ENCODE results near the gene TMEM236. TPM values are rescaled to one million over a fixed set of nuclear protein-coding genes. Genes with fewer than 3 reads are reported as not detected.
A peak's percentile ranks its signal among the peaks of the same experiment; 100 is the strongest.

The TMEM236 gene
- total and polyA plus RNA-seq, 7 donors: 0.15 to 1.0 (median 0.59) TPM

- WGBS, 3 donors: 75 to 85% (median 75%) methylated on average over 10 of the region's 10 CpGs
These were observed 4.0 kb upstream of the TMEM236 start for GRCh38 chr10:17747883-17748550.

DNA sequence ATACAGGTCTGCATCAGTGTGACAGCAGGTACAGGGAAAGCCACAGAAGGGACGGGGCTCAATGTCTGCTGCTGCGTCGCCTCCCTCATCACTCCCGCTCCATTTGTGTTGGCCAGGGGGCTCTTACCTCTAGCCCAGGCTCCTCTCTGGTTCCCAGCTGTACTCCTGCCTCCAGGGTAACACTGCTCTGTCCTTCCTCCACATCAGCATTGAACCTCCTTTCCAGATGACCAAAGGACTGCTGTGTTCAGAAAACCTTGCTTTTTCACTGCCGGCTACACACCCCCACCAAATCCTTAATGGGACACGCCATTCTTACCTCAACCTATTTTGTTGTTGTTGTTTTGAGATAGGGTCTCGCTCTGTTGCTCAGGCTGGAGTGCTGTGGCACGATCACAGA is 2.1 kb upstream of the TMEM236 start:
- ATAC-seq (no peak), DNase-seq (no peak)
- no peaks in the 10 kb centered on the region for H3K27me3 ChIP-seq (ENCODE audit: insufficient read depth in 3 of 3, low read length in 2 of 3)
- TF ChIP-seq CTCF (IDR thresholded peaks at IDR 0.05): no peak
- H3K36me3 ChIP-seq (ENCODE audit: insufficient read depth in 1 of 2, low read depth in 1 of 2): no peaks in the 10 kb centered on the region
- 88 to 96% (median 92%) methylated on average over 8 of the region's 8 CpGs for WGBS, 3 donors
- intact Hi-C loops (cut with DNase I): loop anchor here in 1 of 2 donors (5.0 kb wide), 1 partner anchor 32 kb away; no protein-coding TSS in a partner anchor
- H3K9me3 ChIP-seq: no peaks in the 10 kb centered on the region
- H3K27ac ChIP-seq: no peak overlapping the region
- H3K4me3 ChIP-seq: no peak overlapping the region
- H3K4me1 ChIP-seq: peaks cover 3% of the 10 kb centered on the region

More at GRCh38 chr10:17747883-17748550, 4.0 kb upstream of the TMEM236 start:
- H3K27ac ChIP-seq: no peak overlapping the region
- no peaks in the 10 kb centered on the region for H3K9me3 ChIP-seq
- no peak for DNase-seq
- H3K4me3 ChIP-seq: no peak overlapping the region
- H3K4me1 ChIP-seq: peaks cover 14% of the 10 kb centered on the region
- no peaks in the 10 kb centered on the region for H3K27me3 ChIP-seq (ENCODE audit: insufficient read depth in 3 of 3, low read length in 2 of 3)
- no peak for TF ChIP-seq CTCF (IDR thresholded peaks at IDR 0.05)
- H3K36me3 ChIP-seq (ENCODE audit: insufficient read depth in 1 of 2, low read depth in 1 of 2): no peaks in the 10 kb centered on the region
- intact Hi-C loops (cut with DNase I): loop anchor here in 1 of 2 donors (5.0 kb wide), 1 partner anchor 34 kb away; no protein-coding TSS in a partner anchor
- ATAC-seq: peak in 3 of 4 donors; percentile 49 to 68 (median 67)

DNA sequence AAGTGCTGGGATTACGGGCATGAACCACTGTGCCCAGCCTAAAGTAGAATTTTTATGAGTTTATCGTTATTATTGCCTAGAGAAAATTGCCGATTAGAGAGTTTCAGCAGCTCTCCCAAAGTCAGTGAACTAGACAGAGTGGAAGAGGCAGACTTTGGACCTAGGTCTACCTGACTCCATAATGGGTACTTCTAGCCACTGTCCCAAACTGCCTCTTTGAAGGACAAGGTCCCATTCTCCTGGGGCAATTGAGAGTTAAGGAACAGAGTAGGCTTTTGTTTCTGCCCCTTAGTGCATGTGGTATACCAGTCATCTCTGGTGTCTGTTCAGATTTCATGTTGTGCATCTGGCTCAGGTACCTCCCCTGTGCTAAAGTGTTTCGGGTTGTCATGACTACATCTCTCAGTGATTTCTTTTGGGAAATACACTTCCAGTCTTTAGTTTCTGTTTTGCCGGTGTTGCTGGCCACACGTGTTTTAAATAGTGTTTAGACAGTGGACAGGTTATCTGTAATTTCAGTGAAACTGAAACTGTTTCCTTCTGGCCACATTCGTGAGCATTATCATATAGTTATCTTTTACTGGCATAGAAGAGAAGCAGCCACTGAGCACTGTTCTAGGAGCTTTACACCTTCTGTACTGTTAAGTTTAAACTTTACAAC is 4.7 kb downstream of the TMEM236 start:
- DNase-seq (no peak), ATAC-seq (no peak)
- 71 to 77% (median 75%) methylated on average over 7 of the region's 7 CpGs for WGBS, 3 donors
- intact Hi-C loops (cut with DNase I): no loop called here
- H3K4me1 ChIP-seq: no peaks in the 10 kb centered on the region
- no peak for TF ChIP-seq CTCF (IDR thresholded peaks at IDR 0.05)
- H3K27ac ChIP-seq: no peak overlapping the region
- H3K27me3 ChIP-seq (ENCODE audit: insufficient read depth in 3 of 3, low read length in 2 of 3): no peaks in the 10 kb centered on the region
- no peak overlapping the region for H3K4me3 ChIP-seq
- H3K36me3 ChIP-seq (ENCODE audit: insufficient read depth in 1 of 2, low read depth in 1 of 2): no peaks in the 10 kb centered on the region
- H3K9me3 ChIP-seq: no peaks in the 10 kb centered on the region

DNA sequence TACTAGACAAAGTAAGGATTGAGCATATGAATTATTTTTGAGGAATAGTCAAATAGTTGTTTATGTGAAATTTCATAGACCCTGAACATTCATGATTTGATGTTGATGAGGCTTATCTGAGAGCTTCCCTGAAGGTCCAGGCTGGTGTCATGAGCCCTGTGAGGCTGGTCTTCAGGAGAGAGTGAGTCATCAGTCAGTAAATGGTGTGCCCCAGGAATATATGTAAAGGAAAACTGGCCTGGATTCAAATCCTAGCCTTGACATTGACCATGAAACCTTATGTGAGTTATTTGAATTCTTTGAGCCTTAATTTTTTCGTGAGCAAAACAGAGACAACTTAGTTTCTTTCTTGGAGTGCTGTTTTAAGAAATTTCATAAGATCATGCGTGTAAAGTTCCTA is 6.2 kb downstream of the TMEM236 start:
- intact Hi-C loops (cut with DNase I): no loop called here
- Histone ChIP-seq H3K9me3 (no peaks in the 10 kb centered on the region), H3K27me3 (ENCODE audit: insufficient read depth in 3 of 3, low read length in 2 of 3) (no peaks in the 10 kb centered on the region), H3K4me3 (no peak overlapping the region), H3K27ac (no peak overlapping the region), H3K4me1 (no peaks in the 10 kb centered on the region), H3K36me3 (ENCODE audit: insufficient read depth in 1 of 2, low read depth in 1 of 2) (no peaks in the 10 kb centered on the region)
- DNase-seq (no peak), ATAC-seq (no peak)
- no peak for TF ChIP-seq CTCF (IDR thresholded peaks at IDR 0.05)
- 80 to 88% (median 83%) methylated on average over 2 of the region's 2 CpGs for WGBS, 3 donors

All from psoas muscle (tissue), 8 donors.